Stimulated activated naive CD4-positive, alpha-beta T cell (primary cell): Measurements from ENCODE around the gene ATG4B.

Source experiments
- DNase-seq, 6 experiments: peaks; one replicate each; lab custom pipeline; 2025; lab: John Stamatoyannopoulos, UW

ATG4B gene

GRCh38 chr2:241666627-241667400, 29.3 kb downstream of the ATG4B start:
- DNase-seq, result no peak

- no peak for DNase-seq
Measured at GRCh38 chr2:241668354-241668753, 30.9 kb downstream of the ATG4B start.

- DNase-seq, result no peak
Measured at GRCh38 chr2:241668839-241669238, 31.3 kb downstream of the ATG4B start.

- no peak for DNase-seq
Measured at GRCh38 chr2:241670333-241671110, 33.0 kb downstream of the ATG4B start.

- no peak for DNase-seq
Measured at GRCh38 chr2:241671457-241672240, 34.2 kb downstream of the ATG4B start.

- no peak for DNase-seq
Measured at GRCh38 chr2:241672243-241673188, 35.0 kb downstream of the ATG4B start.

GRCh38 chr2:241673189-241673663, 35.7 kb downstream of the ATG4B start:
- no peak for DNase-seq

GRCh38 chr2:241673797-241674725, 36.6 kb downstream of the ATG4B start:
- no peak for DNase-seq

- no peak for DNase-seq
Measured at GRCh38 chr2:241675885-241676284, 38.4 kb downstream of the ATG4B start.

- DNase-seq, result no peak
Measured at GRCh38 chr2:241676665-241677064, 39.2 kb downstream of the ATG4B start.

GRCh38 chr2:241677392-241677791, 39.9 kb downstream of the ATG4B start:
- DNase-seq, result no peak

- no peak for DNase-seq
Measured at GRCh38 chr2:241678307-241678706, 40.8 kb downstream of the ATG4B start.

GRCh38 chr2:241678784-241679540, 41.5 kb downstream of the ATG4B start:
- no peak for DNase-seq

- no peak for DNase-seq
Measured at GRCh38 chr2:241680044-241680443, 42.6 kb downstream of the ATG4B start.

- no peak for DNase-seq
Measured at GRCh38 chr2:241680827-241681599, 43.5 kb downstream of the ATG4B start.

GRCh38 chr2:241686324-241686649, 48.8 kb downstream of the ATG4B start:
- no peak for DNase-seq

- DNase-seq, result peak; percentile 91 to 97 (median 94)
Measured at GRCh38 chr2:241686650-241687425, 49.3 kb downstream of the ATG4B start, which contains the start of gene DTYMK. TSS of gene DTYMK (minus strand) at chr2:241686815. CDS start at chr2:241686783, 32 bp downstream.

- no peak for DNase-seq
Measured at GRCh38 chr2:241689306-241689705, 51.8 kb downstream of the ATG4B start.
